Neutrophil (primary cell): Measurements from ENCODE around the gene FTCD.

ENCODE experiments used
- H3K27ac ChIP-seq: fragments of 200-600 bp; sonication (generic); 2 replicates; pipeline ENCODE4 v1.5.1; 2016; ENCODE audit warnings: mild to moderate bottlenecking, moderate library complexity
- H3K27me3 ChIP-seq: fragments of 200-600 bp; sonication (generic); 2 replicates; pipeline ENCODE4 v1.6.0; 2016; ENCODE audit warnings: mild to moderate bottlenecking
- H3K36me3 ChIP-seq: fragments of 200-600 bp; sonication (generic); 2 replicates; pipeline ENCODE4 v1.5.1; 2017
- H3K4me1 ChIP-seq, 2 experiments: fragments of 200-600 bp in 1 of 2; sonication (generic) in 1 of 2; 1 replicate in 1 of 2; 2 replicates in 1 of 2; pipeline versions ENCODE4 v1.5.1 to v1.6.1; 2013 to 2016; ENCODE audit warnings: low read depth in 1 of 2, low read length in 1 of 2, mild to moderate bottlenecking in 1 of 2, moderate library complexity in 1 of 2; ENCODE audit not compliant: control insufficient read depth in 1 of 2, insufficient read depth in 1 of 2
- H3K4me3 ChIP-seq, 2 experiments: fragments of 200-600 bp in 1 of 2; sonication (generic) in 1 of 2; 1 replicate in 1 of 2; 2 replicates in 1 of 2; pipeline ENCODE4 v1.5.1; 2013 to 2016; ENCODE audit warnings: low read depth in 1 of 2, low read length in 1 of 2, mild to moderate bottlenecking in 1 of 2, moderate library complexity in 1 of 2
- H3K9me3 ChIP-seq: fragments of 200-600 bp; sonication (generic); 2 replicates; pipeline ENCODE4 v1.5.1; 2016
- CTCF ChIP-seq: fragments of 200-600 bp; sonication (generic); IDR thresholded peaks from 2 replicates; pipeline ENCODE4 v1.5.1; 2016; ENCODE audit warnings: antibody characterized with exemption

Gene FTCD

GRCh38 chr21:46160657-46160906 is 5.2 kb upstream of the FTCD start:
- Histone ChIP-seq H3K4me3 (no peak overlapping the region), H3K27me3 (peaks cover 20% of the 10 kb centered on the region), H3K27ac (no peak overlapping the region), H3K9me3 (no peaks in the 10 kb centered on the region), H3K36me3 (no peaks in the 10 kb centered on the region), H3K4me1 (no peaks in the 10 kb centered on the region)
- TF ChIP-seq CTCF: no peak

- Histone ChIP-seq H3K4me1 (no peaks in the 10 kb centered on the region), H3K4me3 (no peak overlapping the region), H3K27me3 (peaks cover 20% of the 10 kb centered on the region), H3K36me3 (no peaks in the 10 kb centered on the region), H3K27ac (no peak overlapping the region), H3K9me3 (no peaks in the 10 kb centered on the region)
- TF ChIP-seq CTCF: no peak
These were observed 4.7 kb upstream of the FTCD start for GRCh38 chr21:46159841-46160656.

GRCh38 chr21:46159390-46159789 is 4.0 kb upstream of the FTCD start:
- H3K36me3 ChIP-seq: no peaks in the 10 kb centered on the region
- TF ChIP-seq CTCF: no peak

GRCh38 chr21:46158666-46159300 is 3.4 kb upstream of the FTCD start:
- Histone ChIP-seq H3K27me3 (peaks cover 20% of the 10 kb centered on the region), H3K4me3 (no peak overlapping the region), H3K27ac (no peak overlapping the region), H3K9me3 (no peaks in the 10 kb centered on the region), H3K36me3 (no peaks in the 10 kb centered on the region), H3K4me1 (no peaks in the 10 kb centered on the region)
- TF ChIP-seq CTCF: no peak

More at GRCh38 chr21:46159390-46159789, 4.0 kb upstream of the FTCD start:
- Histone ChIP-seq H3K4me1 (no peaks in the 10 kb centered on the region), H3K27ac (no peak overlapping the region), H3K9me3 (no peaks in the 10 kb centered on the region), H3K4me3 (no peak overlapping the region), H3K27me3 (peaks cover 20% of the 10 kb centered on the region)

- Histone ChIP-seq H3K36me3 (no peaks in the 10 kb centered on the region), H3K4me3 (no peak overlapping the region), H3K4me1 (peaks cover 0 to 4% of the 10 kb centered on the region in 2 experiments), H3K27ac (no peak overlapping the region), H3K27me3 (peaks cover 20% of the 10 kb centered on the region), H3K9me3 (no peaks in the 10 kb centered on the region)
- no peak for TF ChIP-seq CTCF
These were observed 2.6 kb upstream of the FTCD start for GRCh38 chr21:46157987-46158451.
